ENCODE results near the gene PKIG. TPM values are rescaled to one million over a fixed set of nuclear protein-coding genes. Genes with fewer than 3 reads are reported as not detected.
"Not testable (repeated sequence)": the region's sequence is repeated elsewhere in the genome, so short reads cannot be mapped to it uniquely, and the experiment has no call there.

Gene PKIG
- polyA plus RNA-seq (ENCODE audit: insufficient read length in 4 of 4), result 10 to 100 TPM; 47.3 to 63.0 (median 59.3) TPM

DNA sequence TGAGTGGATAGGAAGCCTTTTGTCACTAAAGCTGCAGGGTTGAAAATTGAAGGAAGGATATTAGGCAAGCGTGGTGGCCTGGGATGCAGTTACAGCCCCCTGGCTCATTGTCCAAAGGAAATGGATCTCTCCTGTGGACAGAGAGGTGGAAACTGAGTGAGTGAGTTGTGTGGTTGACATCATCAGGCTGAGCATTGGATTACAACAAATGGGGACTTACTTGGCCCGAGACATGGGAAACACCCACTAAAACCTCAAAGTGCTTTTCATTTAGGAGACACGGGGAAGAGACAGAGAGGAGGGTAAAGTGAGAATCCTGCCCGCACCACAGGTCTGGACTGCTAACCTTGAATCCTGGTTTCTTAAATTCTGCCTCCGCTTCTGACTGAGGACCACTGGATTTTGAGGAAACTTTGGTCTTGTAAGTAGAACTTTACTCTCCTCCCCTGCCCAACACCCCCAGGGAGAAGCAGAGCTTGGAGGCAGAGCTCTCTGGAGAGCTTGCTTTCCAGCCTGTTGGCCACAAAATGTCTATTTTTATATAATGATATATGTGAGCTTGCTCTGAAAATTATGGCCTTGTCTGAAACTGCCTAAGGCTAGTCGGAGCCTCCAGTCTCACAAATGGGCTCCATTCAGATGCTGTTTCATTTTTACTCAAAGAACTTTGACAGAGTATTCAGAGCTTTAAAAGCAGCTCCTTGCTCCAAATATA is at the start of gene PKIG:
Gene PKIG (plus strand): TSS at position 269 of the 715 bp plus-strand sequence. CDS start 31,978 bp downstream, outside the sequence.
- DNase-seq (ENCODE audit: low read depth in 4 of 4, low spot score in 3 of 4), result peak in 1 of 4 donors; percentile 46

- no peak for DNase-seq (ENCODE audit: low read depth in 4 of 4, low spot score in 3 of 4)
These were observed 49.4 kb upstream of the PKIG start for GRCh38 chr20:44532981-44533331.

- DNase-seq (ENCODE audit: low read depth in 4 of 4, low spot score in 3 of 4), result no peak
These were observed 48.5 kb upstream of the PKIG start for GRCh38 chr20:44533928-44534327.

DNA sequence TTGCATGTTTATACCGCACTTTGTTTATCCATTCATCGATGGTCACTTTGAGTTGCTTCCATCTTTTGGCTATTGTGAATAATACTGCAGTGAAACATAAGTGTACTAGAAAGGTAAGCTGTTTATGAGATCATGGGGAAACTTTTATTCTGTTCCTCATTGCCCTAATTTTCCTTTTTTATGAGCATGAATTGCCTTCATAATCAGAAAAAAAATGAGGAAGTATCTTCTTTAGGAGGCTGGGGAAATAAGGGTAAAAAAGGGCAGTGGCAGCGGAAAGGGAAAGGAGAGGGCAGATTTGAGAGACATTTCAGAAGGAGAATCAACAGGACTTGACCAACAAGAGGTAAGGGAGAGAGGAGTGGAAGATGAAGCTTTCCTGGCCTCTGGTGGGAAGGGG is 46.2 kb upstream of the PKIG start:
- no peak for DNase-seq (ENCODE audit: low read depth in 4 of 4, low spot score in 3 of 4)

DNA sequence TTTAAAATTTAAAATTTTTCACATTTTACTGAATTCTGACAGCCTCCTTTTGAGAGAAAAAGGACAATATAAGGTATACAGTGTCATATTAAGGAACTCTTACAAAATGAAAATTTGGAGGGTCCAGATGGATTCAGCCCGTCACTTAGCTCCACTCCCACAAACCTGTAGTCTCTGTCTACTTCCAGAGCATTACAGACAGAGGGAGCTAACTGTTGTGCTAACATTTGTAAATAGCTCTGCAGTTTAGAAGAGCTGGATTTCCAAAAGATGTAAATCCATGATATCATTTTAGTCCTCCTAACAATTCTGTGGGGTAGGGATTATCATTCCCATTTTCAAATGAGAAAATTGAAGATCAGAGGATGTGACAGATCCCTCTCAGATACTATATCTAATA is 44.4 kb upstream of the PKIG start:
- DNase-seq (ENCODE audit: low read depth in 4 of 4, low spot score in 3 of 4), result no peak

DNA sequence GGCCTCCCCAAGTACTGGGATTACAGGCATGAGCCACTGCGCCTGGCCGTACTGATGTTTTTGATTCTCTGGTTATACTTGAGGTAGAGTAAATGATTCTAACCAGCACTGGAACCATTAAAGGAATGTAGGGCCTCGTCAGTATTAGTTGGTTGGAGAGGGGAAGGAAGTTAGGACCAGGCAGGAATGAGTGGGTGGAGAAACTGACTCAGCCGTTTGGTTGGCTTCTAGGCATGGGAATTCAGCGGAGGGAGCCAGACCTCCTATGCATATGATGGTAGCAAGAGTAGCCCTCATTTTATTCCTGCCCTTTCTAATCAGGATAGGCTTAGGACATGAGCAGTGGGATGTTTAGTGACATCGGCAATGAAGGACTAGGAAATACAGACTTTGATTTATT is 41.5 kb upstream of the PKIG start:
- no peak for DNase-seq (ENCODE audit: low read depth in 4 of 4, low spot score in 3 of 4)

DNA sequence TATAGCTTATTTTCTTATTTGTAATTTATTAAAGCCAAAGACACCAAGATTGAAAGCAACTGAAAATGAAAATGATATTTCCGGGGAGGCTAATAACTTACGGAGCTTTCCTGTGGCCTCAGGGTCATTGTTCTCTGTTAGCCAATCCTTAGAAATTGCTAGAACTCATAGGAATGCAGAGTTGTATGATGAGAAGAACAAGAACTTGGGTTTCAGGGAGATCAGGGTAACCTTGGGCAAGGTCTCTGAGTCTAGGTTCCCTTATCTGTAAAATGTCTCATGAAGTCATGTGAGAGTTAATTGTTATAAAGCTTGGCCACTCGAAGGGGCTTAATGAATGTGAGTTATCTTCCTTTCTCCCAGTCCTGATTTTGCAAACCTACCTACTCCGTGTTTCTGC is 40.4 kb upstream of the PKIG start:
- no peak for DNase-seq (ENCODE audit: low read depth in 4 of 4, low spot score in 3 of 4)

DNA sequence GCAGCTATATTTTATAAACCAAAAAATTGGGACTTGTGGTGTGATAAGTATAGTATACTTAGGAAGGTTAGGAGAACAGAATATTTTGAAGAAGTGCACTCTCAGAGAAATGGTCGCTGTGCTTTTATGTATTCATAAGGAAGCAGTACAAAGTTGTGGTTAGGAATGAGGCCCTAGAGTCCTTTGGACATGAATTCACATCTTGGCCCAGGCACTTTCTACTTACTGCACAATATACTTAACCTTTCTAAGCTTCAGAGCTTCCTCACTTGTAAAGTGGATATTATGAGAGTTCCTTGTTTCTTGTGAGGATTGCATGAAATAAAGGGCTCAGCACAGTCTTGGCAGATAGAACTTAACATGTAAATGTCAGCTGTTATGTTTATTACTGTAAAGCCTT is 39.5 kb upstream of the PKIG start:
- no peak for DNase-seq (ENCODE audit: low read depth in 4 of 4, low spot score in 3 of 4)

DNA sequence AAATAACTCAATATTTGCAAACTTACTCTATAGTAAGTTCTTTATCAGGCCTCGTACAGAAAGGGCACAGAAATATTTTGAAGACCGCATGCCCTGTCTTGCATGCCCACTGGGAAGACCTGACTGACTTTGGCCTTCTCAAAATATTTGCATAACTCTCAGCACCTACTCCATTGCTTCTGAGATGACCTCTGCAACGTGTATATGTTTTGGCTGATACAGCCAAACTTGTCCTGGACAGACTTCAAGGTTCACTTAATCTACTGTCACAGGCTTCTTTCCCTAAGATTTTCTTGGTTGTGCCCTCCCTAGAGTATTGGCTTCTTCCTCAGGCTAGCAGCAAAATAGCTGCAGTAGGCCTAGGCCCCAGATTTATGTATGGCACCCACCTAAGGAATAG is 39.0 kb upstream of the PKIG start:
- DNase-seq (ENCODE audit: low read depth in 4 of 4, low spot score in 3 of 4), result no peak

DNA sequence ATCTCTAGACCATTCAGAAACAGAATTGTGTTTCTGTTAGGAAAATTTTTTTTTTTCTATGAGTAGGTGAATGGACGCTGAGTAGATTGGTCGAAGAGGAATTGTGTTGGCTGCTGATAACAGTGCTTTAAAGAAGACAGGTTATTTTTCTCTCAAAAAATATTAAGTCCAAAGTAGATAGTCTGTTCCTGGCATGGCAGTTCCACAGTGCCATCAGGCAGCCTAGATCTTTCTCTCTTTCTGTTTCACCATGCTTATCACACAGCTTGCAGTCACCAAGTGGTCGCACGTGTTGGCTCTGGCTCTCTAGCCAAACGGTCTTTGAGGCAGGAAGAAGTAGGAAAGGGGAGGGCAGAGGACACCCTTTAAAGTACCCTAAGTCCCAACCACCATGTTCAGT is 38.1 kb upstream of the PKIG start:
- DNase-seq (ENCODE audit: low read depth in 4 of 4, low spot score in 3 of 4), result no peak

DNA sequence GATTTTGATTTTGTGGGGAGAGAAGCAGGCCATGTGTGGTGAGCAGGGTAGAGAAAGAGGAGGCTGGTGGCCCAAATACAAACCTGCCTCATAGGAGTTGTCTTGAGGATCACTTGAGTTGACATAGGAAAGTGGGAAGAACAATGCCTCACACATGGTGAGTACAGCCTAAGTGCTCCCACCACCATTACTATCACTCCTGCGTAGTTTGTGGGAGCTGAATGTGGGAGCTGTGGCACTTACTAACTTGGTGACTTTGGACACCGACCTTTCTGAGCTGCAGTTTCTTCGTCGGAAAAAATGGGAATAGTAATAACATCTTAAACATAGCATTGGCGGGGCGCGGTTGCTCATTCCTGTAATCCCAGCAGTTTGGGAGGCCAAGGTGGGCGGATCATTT is 35.0 kb upstream of the PKIG start:
- DNase-seq (ENCODE audit: low read depth in 4 of 4, low spot score in 3 of 4), result no peak

- no peak for DNase-seq (ENCODE audit: low read depth in 4 of 4, low spot score in 3 of 4)
These were observed 33.3 kb upstream of the PKIG start for GRCh38 chr20:44549123-44549522.

DNA sequence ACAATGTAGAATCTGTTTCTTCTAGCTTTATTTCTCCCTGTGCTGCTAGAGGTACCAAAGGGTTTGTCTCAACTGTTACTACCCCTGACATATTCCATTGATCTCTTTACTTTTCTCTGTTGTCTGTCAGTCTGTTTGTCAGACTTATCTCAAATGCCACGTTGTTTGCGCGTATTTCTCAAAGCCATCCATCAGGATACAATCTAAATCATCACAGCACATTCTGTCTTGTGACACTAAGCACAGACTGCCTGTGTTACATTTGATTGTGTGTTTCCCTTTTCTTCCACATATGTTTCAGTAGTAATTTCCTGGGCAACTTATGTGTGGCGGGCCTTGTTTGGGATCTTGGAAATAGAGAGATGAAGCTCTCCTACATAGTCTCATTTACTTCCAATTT is 30.3 kb upstream of the PKIG start:
- no peak for DNase-seq (ENCODE audit: low read depth in 4 of 4, low spot score in 3 of 4)

GRCh38 chr20:44552568-44552949 is 29.8 kb upstream of the PKIG start:
- DNase-seq (ENCODE audit: low read depth in 4 of 4, low spot score in 3 of 4), result no peak

DNA sequence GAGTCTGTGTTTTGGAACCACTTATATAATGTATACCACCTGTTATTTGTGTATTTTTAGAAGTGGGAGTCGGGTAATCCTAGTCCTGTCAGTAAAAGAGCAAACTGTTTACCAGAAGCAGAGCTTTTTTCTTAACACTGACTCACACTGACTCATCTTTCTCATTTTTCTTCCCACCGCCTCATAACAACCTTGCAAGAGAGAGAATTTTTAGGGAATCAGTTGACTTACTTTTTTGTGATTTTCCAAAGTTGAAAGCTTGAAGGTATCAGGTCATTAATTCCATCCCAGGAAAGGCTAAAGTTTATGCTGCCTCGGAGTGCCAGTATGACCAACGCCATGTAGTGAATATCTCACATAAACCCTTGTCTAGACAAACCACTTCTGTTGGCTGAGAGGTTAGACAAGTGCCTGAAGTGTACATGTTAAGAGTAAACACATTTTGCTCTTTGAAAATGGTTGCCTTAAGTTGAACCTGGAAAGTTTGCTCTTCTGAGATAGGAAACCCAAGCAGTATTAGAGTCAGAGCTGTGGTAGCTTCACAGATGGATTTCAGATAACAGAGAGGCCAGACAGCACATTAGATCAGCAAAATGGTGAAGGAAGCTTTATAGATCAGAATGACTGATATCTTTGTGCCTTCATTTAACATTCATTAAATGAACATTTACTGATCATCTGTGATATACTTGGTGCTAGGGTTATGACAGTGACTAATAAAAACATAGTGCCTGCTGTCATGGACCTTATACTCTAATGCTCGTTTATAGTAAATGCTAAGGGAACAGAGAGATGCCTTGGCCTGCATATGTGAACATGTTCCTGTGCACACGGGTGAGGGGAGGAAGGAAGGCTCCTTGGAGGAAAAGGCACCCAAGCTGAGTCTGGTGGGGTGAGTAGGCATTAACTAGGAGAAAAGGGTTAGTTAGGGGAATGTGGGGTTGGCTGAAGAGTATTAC is 29.1 kb upstream of the PKIG start:
- DNase-seq (ENCODE audit: low read depth in 4 of 4, low spot score in 3 of 4), result no peak

DNA sequence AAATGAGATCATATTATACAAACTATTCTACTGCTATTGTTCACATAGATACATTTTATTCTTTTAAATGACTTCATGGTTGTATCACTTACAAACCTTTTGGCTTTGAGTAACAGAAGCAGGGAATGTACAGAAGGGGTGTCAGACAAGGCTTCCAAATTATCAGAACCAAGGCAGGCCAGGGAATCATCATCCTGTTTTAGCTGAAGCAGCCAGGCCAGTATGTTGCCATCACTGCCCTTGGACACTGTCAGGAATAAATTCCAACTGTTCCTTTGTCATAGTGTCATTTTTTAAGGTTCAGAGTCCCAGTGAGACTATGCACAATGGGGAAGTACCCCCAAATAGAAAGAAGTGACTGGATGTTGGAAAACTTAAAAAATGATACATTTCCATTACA is 23.1 kb upstream of the PKIG start:
- DNase-seq (ENCODE audit: low read depth in 4 of 4, low spot score in 3 of 4), result no peak

DNA sequence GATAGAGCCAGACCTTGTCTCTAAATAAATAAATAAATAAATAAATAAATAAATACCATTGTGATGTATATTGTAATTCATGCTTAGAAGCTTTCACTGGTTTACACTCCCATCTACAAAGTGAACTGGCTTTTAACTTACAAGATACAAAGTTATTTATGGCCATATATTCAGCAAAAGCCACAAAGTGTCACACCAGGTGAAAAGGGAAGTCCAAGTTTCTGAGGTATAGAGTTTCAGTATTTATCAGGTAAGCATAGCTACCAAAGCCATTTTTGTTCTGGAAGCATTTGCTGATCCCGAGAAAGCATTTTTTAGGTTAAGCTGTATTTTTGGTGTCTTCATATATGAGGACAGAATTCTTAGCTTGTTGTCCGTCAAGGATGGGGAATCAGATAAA is 22.1 kb upstream of the PKIG start:
- DNase-seq (ENCODE audit: low read depth in 4 of 4, low spot score in 3 of 4), result no peak

GRCh38 chr20:44560818-44561217 is 21.6 kb upstream of the PKIG start:
- not testable (repeated sequence) for DNase-seq (ENCODE audit: low read depth in 4 of 4, low spot score in 3 of 4)

DNA sequence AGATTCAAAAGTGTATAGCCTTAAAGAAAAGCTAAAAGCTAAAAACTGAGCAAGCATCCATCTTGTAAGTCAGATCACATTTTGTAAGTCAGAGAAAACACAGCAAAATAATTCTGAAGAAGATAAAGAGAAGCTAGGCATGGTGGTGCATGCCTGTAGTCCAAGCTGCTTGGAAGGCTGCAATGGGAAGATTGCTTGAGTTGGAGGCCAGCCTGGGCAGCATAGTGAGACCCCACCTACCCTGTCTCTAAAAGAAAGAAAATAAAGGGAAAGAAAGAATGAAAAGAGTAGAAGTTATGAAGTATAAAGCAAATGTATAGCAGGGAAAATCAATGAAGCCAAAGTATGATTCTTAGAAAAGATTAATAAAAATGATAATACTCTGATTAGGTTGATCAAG is 20.5 kb upstream of the PKIG start:
- no peak for DNase-seq (ENCODE audit: low read depth in 4 of 4, low spot score in 3 of 4)

DNA sequence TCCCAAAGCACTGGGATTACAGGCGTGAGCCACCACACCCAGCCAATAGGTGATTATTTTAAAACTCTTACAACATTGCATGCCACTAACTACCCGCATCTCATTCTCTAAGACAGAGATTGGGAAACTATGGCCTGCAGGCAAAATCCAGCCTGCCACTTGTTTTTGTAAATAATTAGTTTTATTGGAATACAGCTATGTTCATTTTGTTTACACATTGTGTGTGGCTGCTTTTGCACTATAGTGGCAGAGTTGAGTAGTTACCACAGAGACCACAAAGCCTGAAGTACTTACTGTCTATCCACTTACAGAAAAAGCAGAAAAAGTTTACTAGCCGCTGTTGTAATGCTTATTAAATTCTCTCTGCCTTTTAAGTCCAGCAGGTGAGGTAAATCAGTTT is 16.4 kb upstream of the PKIG start:
- no peak for DNase-seq (ENCODE audit: low read depth in 4 of 4, low spot score in 3 of 4)

- DNase-seq (ENCODE audit: low read depth in 4 of 4, low spot score in 3 of 4), result no peak
These were observed 15.6 kb upstream of the PKIG start for GRCh38 chr20:44566811-44567210.

GRCh38 chr20:44570367-44570766 is 12.0 kb upstream of the PKIG start:
- DNase-seq (ENCODE audit: low read depth in 4 of 4, low spot score in 3 of 4), result no peak

All from left renal pelvis (tissue), 4 donors.